Right kidney (tissue), 9 donors: Measurements from ENCODE around the gene SPEM2.

ENCODE experiments used
- DNase-seq: peaks from one replicate; pipeline ENCODE4 v3.0.0-alpha.2; 2016
- long read RNA-seq, 8 donors: transcript quantifications; one replicate each; lab custom pipeline, GENCODE V29; 2026

Gene SPEM2
- long read RNA-seq, donor 1, result 0 reads
- long read RNA-seq, donor 2, result 0 reads
- long read RNA-seq, donor 3, result 0 reads
- long read RNA-seq, donor 4, result 0 reads
- long read RNA-seq, donor 5, result 0 reads
- long read RNA-seq, donor 6, result 0 reads
- long read RNA-seq, donor 7, result 0 reads
- long read RNA-seq, donor 8, result 0 reads

DNA sequence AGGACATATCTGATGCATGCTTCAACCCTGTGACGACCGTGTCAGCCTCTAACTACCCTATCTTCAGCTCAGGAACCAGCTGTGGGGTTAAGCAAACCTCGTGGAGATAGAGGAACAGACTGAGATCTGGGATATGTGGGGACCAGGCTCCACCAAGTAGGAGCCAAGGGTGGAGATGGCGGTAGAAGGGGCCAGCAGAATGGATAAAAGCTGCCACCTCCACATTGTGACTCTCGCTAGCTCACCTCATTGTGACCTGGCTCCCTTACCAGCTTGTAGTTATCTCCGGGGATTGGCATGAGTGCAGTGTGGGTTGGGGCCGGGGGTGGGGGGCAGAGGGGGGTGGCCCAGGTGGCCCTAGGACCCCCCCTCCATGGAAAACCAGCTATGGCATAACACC is at the start of gene SPEM2:
Gene SPEM2 (plus strand): TSS at position 301 of the 400 bp plus-strand sequence. CDS start 73 bp downstream, at position 374.
- no peak for DNase-seq

DNA sequence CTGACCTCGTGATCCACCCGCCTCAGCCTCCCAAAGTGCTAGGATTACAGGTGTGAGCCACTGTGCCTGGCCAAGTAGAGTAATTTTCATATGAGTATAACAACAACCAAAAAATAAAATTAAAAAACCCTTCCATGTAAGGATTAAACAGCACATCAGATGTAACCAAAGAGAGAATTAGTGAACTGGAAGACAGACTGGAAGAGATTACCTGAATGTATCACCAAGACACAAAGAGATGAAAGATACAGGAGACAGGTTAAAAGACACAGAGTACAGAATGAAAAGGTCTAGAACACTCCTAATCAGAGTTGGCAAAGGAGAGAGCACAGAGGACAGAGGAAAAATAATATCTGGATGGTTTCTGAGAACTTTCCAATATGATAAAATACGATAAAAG is 46.3 kb upstream of the SPEM2 start:
- no peak for DNase-seq

DNA sequence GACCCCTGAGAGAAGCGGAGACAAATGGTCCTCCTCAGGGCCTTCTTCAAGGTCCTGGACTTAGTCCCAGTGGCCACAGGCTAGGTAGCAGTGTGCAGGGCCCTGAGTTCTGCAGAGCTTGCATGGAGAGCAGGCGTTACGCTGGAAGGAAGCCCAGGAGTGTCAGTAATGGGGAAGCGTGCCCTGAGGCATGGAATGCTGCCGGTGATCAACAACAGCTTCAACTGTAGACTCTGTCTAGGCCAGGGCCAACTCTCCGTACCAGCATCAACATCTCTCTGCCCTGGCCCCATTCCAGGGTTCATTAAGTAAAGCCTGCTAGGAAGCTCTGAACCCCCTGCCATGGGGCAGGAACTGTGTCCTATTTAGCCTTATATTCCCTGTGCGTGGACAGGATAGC is 45.1 kb upstream of the SPEM2 start:
- DNase-seq, result no peak

DNA sequence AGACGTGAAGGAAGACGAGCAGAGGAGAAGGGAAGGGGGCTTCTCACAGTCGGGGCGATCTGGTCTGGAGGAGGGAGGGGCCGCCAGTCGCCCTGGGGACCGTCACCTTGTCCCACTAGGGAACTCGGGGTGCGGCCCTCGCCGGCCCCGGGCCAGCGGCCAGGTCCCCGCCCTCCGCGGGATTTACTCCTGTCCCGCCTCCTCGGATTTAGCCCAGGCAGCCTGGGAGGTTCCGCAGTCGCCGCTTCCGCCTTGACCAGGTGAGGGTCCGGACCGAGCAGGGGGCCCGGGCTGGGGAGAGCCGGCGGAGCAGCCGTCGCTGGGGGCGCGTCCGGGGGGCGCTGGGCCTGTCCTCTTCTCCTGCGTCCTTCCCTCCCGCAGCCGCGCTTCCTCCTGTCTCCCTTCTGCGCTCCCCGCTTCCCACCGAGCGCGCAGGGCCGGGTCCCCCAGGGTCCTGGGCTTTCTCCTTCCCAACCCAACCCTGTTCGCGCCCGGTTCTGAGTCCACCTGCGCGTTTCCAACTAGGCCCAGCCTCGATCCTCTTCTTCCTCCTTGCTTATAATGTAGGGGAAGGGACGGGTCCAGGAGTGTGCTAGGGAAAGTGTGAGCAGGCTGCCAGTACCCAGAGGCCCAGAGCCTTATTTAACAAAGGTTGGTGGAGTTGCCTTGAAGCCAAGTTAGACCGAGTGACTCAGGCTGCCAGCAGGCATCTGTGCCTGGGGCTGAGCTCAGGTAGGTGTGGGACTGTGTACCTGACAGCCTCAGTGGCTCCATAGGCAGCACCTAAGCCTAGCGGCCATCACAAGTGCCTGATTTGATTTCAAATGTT is 44.3 kb upstream of the SPEM2 start, which contains the start of gene TNK1:
Gene TNK1 (plus strand): TSS at position 235 of the 829 bp plus-strand sequence. CDS start 1,838 bp downstream, outside the sequence.
- peak; percentile 58 for DNase-seq

DNA sequence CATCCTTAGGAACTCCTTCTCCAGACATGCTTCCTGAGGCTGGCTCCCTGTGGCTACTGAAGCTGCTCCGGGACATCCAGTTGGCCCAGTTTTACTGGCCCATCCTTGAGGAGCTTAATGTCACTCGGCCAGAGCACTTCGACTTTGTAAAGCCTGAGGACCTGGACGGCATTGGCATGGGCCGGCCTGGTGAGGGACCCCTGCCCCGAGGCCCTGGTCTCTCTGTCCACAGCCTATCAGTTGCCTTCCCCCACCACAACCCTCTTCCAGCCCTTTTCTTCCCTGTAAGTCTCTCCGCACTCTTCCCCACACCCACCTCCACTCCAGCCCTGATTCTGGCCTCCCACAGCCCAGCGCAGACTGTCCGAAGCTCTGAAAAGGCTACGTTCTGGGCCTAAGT is 42.5 kb upstream of the SPEM2 start:
- no peak for DNase-seq

DNA sequence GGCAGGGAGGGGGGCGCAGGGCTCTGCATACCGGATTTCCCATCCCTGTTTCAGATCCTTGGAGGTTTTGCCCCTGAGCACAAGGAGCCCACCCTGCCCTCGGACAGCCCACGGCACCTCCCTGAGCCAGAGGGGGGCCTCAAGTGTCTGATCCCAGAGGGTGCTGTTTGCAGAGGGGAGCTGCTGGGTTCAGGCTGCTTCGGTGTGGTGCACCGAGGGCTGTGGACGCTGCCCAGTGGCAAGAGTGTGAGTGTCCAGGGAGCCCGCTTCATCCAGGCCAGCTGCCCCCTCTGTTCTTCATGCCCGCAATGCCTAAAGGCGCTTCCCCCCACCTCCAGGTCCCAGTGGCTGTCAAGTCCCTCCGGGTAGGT is 42.1 kb upstream of the SPEM2 start:
- DNase-seq, result no peak

DNA sequence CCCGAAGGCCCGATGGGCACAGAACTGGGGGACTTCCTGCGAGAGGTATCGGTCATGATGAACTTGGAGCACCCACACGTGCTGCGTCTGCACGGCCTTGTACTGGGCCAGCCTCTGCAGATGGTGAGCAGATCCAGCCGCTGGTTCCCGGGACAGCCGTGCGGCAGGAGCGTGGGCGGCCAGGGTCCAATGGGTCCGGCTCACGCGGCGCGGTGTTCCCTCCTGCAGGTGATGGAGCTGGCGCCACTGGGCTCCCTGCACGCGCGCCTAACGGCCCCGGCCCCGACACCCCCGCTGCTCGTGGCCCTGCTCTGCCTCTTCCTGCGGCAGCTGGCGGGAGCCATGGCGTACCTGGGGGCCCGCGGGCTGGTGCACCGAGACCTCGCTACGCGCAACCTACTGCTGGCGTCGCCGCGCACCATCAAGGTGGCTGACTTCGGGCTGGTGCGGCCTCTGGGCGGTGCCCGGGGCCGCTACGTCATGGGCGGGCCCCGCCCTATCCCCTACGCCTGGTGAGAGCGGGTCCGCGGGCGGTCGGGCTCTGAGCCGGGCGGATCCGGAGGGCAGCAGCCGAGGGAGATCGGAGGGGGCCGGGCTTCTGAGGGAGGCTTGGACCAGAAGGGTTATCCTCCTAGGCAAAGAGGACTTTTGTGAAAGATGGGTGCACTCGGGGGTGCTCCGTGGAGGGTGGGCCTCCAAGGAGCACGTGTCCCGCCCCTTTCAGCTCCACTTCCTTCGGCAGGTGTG is 41.5 kb upstream of the SPEM2 start:
- DNase-seq, result peak; percentile 88

DNA sequence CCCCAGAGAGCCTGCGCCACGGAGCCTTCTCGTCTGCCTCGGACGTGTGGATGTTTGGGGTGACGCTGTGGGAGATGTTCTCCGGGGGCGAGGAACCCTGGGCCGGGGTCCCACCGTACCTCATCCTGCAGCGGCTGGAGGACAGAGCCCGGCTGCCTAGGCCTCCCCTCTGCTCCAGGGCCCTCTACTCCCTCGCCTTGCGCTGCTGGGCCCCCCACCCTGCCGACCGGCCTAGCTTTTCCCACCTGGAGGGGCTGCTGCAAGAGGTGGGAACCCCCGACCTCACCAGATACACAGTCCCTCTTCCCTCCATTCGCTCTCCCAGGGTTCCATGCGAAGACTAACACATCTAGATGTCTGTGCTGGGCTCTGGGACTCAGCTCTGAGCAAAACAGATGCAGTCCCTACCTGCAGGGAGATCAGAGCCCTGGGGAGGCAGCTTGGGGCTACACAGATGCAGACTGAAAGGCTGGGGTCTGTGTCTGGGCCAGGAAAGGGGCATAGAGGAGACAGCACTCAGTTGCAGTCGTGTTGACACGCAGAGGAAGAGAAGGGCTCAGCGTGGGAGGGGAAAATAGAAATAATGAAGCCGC is 40.8 kb upstream of the SPEM2 start:
- no peak for DNase-seq

DNA sequence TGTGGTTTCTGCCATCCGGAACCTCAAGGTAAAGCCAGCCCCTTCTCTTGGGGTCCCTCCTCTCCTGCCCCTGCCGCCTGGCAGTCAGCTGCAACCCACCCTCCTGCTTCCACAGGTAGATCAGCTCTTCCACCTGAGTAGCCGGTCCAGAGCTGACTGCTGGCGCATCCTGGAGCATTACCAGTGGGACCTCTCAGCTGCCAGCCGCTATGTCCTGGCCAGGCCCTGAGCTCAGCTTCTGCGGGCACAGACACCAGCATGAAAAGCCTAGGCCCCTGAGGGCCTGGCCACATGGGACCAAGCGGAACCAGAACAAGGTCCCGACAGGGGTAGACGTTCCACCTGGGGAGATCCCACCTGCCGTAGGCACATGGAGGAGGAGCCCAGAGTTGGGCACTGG is 36.6 kb upstream of the SPEM2 start:
- DNase-seq, result no peak

DNA sequence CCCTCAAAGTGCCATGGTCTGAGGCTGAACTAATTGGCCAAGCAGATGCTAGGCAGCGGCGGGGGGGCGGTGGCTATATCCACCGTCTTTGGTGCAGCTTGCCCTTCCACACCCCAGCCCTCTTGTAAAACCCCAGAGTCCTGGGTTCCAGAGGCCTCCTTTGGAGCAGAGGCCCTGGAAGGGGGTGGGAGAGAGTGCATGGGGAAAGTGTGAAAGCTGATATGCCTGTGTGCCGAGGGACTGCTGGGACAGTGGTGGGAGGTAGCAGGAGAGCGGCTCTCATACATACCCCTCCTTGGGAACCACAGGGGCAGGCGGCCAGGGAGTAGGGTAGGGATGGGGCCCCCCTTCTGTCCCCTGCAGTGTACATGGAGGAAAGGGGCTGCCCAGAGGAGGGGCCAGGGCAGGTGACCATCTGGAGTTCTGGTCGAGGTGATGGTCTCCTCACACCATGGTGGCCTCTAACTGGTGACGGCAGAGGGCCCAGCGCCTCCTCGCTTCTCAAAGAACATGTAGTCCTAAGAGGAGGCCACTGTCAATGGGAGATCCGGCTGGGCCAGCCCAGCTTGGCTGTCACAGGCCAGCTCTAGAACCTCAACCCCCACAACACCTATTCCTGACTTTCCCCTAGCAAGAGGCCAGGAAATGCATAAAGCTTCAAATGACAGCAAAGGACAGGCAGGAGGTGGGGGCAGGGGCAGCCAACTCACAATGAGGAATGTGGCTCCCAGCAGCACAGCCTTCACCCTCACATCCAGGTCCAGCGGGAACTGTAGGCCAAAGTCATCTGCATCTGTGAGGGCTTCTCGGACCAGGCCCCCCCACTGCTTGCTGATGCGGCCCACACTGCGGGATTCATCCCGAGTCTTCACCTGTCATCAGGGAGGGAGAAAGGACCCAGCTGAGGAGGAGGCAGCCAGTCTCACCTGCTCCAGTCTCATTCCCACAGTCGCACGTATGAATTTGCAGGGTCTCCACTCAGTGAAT is 35.2 kb upstream of the SPEM2 start:
- no peak for DNase-seq

DNA sequence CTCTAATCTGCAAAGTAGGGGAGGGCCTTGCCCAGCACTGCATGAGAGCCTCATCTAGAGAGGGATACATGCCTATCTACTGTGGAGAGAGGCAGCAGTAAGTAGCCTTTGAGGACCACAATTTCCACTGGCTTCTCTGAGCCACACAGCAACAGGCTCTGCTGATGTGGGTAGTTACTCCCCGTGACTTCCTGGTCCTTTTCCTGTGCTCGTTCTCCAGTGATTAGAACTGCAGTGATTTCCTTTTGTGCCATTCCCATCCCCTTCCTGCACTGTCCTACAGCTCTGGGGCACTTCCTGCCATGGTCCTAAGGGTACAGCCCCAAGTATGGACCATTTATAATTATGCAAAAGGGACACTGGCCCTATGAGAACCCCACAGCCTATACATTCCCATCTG is 34.1 kb upstream of the SPEM2 start:
- no peak for DNase-seq

DNA sequence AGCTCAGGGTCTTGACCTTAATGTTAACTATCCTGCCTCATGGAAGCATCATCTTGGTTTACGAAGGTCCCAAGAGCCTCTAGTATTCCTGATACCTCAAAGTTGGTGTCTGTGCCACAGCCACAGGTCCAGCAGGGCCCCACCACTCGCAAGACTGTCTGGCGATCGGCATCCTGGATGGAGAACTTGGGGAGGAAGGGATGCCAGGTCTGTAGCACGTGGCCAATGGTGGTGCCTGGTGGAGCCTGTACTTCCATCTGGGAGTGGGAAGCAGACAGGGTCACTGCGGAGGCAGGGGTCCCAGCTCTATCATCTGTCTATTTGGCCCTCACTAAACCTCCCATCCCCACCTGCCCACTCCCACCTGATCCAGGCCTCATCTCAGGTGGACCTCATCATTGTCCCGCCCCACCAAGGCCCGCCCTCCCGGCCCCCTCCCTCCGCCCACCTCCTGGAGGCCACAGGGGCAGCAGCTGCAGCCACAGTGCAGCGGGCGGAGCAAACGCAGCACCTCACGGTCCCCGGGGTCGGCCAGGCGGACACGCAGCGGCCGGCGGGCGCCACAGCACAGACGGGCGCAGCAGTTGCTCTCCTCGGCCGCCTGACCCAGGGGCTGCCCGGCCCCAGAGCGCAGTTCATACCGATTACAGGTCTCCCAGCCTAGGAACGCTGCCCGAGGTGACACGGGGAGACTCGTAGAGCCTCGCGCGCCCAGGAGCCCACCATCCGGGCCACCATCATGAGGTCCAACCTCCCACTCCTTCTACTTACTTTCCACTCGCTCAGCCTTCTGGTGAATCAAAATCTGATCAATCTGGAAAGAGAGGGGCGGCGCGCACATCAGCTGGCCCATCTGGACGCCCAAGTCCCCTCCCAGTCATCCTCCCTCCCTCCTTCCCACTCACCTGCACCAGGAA is 32.5 kb upstream of the SPEM2 start:
- DNase-seq, result peak; percentile 52

DNA sequence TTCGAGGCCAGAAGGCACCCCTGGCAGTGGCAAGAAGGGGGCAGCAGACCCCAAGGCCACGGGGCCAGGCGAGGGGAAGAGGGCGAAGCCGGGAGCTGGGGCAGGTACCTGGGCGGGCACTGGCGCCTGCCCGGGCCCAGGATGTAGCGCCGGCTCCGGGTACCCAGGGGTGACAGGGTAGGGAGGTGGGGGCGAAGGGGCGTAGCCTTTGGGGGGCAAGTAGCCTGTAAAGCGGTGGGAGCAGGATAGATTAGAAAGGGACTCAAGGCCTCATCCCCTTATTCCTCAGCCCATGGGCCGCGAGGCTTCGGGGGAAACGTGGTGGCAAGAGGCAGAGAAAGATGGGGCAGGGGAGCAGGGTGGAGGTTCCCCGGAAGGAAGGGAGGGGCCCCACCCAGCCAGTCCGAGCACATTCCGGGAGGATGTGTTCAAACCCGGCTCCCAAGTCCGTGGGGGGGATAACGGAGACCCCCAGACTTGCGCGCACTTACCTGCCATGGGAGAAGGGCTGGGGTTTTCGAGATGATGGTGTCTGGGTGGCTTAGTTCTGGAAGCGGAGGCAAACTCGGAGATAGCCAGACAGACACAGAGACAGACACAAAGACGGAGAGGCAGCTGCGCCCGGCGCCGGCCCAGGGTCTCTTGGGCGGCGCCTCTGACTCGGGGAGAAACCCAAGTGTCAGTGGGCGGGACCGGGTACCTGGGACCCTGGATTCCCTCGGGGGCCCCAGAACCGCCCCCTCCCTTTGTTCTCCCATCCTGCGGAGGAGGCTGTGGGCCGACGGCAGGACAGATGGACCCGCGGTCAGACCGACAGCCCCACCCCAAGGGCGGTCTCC is 31.6 kb upstream of the SPEM2 start:
- DNase-seq, result peak; percentile 72

DNA sequence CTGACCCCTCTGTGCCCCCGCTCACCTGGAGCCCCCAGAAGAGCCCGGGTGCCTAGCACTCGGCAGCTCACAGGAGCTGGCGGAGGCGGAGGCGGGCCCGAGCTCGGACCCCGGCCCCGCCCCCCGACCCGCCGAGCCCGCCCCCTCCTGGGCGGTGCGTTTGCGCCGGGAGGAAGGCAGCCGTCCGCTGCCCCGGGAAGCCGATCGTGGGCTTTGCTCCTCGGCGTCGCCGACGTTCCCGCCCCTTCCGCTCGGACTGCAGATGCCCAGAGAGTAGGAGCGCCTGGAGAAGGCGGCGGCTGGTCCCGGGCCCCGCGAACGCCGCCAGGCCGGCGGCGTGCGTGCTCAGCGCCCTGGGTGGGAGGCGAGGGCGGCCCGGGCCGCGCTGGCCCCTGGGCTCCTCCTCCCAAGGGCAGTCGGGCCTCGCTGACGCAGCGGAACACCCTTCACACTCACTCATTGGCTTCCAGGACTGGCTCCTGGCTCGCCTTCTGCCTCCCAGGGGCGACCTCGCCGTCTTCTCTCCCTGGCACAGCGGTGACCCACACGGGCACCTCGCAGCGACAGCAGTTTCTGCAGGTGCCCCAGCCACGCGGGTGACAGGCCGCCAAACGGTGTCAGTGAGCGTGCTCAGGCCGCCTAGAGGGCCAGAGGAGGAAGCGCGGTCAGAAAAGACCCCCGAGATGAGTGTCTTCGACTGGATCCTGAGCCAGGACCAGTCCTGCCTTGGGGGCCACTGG is 30.8 kb upstream of the SPEM2 start, which contains the start of gene PLSCR3:
Gene PLSCR3 (minus strand): TSS at position 74 of the 740 bp plus-strand sequence. CDS start 415 bp downstream, outside the sequence.
- peak; percentile 97 for DNase-seq

DNA sequence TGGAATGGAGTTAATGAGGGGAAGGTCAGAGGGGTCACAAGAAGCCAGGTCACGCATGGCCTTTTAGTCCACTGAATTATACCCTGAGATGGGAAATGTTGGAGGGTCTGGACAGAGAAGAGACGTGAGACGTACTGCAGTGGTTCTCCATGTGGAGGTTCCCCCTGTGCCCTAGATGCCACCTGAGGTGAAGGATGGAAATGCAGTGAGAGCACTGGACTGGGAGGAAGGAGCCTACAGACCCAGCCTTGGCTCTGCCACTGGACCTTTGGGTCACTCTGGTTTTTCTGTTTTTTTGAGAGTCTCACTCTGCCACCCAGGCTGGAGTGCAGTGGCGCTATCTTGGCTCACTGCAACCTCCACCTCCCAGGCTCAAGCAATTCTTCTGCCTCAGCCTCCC is 29.3 kb upstream of the SPEM2 start:
- DNase-seq, result no peak

DNA sequence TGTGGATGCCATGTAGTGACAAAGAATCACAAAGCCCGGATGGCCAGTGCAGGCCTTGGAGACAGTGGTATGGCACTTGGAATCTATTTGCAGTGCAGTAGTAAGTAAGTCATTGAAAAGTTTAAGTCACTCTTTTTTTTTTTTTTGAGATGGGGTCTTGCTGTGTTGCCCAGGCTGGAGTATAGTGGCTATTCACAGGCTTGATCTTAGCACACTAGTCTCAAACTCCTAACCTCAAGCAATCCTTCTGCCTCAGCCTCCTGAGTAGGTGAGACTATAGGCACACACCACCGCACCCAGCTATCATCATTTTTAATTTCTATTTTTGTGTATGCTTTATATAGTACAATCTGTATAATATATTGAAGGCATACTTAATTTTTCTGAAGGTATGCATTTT is 26.8 kb upstream of the SPEM2 start:
- DNase-seq, result no peak

DNA sequence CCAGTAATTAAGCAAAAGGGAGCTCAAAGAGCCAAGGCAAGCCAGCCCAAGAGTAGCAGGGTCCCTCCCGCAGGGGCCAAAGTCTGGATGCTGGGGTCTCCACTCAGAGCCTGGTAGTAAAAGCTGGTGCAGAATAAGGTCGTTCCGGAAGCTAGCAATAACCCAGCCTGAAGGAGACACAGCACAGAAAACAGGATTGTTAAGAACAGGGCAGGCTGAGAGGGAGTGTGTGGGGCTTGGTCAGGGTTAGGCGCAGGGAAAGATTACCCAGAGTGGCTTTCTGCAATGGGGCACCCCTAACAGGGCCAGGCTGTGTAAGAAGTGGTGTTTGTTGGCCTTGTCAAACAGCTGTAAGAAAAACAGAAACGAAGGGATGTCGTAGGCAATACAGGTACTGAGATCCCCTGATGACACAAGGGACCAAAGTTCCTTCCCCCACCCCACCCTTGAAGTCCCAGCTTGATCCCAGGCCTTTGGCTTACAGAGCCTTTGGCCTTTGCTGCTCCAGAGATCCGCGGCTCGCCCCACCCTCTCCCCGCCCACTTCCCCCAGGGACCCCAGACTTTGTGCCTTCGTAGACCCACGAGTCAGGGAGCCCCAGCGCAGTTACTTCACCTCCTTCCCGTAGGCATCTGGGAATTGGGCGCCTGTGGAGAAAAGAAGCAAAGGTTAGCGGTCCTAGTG is 22.2 kb upstream of the SPEM2 start:
- peak; percentile 35 for DNase-seq

DNA sequence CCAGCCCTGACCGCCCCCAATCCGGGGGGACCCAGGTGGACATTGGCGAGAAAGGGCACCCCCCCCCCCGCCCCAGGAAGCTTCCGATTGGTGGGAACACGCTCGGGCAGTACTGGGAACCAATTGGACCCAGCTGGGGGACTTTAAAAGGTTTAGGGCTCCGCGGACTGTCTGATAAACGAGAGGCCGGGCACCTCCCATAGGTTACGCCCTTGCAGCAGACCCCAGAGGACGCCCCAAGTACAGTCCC is 21.8 kb upstream of the SPEM2 start:
- DNase-seq, result no peak
